ENCODE measurements around the gene ELOVL5. TPM values are rescaled to one million over a fixed set of nuclear protein-coding genes. Genes with fewer than 3 reads are reported as not detected.

ELOVL5 gene
- polyA plus RNA-seq, 1 of the 3 experiments (the other 2 are of a cell fraction), result 31.9 TPM

- H3K27me3 ChIP-seq (ENCODE audit: insufficient read depth), result no peaks in the 10 kb centered on the region
- CTCF ChIA-PET, result interaction anchor here (0.7 to 1.6 kb wide), 3 partner anchors 10 to 19 kb away, joined by 3 to 6 read pairs (median 4); no protein-coding TSS in a partner anchor
- peaks cover 100% of the 10 kb centered on the region for H3K79me2 ChIP-seq (ENCODE audit: insufficient read depth)
- H3K4me2 ChIP-seq, result peak overlapping the region; percentile 20; the same call in 1 of the 2 replicates
- H3K4me1 ChIP-seq (ENCODE audit: control insufficient read depth in 1 of 2, insufficient read depth in 2 of 2, low read depth in 1 of 2, low read length in 1 of 2), result peaks cover 40% of the 10 kb centered on the region in 2 experiments
- no peak overlapping the region for H3K9ac ChIP-seq
- H3K9me2 ChIP-seq, result no peaks in the 10 kb centered on the region
- WGBS (ENCODE audit: low lambda C conversion rate), result 40% methylated on average over 4 of the region's 4 CpGs
- POLR2A ChIA-PET, result no interaction called here
- H3F3A ChIP-seq (replicated peaks; ENCODE audit: insufficient read depth), result peaks cover 29% of the 10 kb centered on the region
- H3K4me3 ChIP-seq (ENCODE audit: low read depth in 2 of 2, low read length in 1 of 2), result no peak overlapping the region; a peak in 1 of 4 replicates
- no peak; the same call in 1 of the 2 replicates for TF ChIP-seq YY1 (IDR thresholded peaks at IDR 0.05; ENCODE audit: low read depth)
- TF ChIP-seq EZH2phosphoT487 (IDR thresholded peaks at IDR 0.05; ENCODE audit: borderline replicate concordance, low read depth), result no peak
- 0 out of 2 replicates have a peak, but pooled peaks have one; percentile 14 for TF ChIP-seq RXRA (IDR thresholded peaks at IDR 0.05; ENCODE audit: borderline replicate concordance, low read depth)
- TF ChIP-seq MAX (IDR thresholded peaks at IDR 0.05; ENCODE audit: low read depth), result 0 out of 2 replicates have a peak, but pooled peaks have one; percentile 19
- TF ChIP-seq TEAD4 (IDR thresholded peaks at IDR 0.05; ENCODE audit: borderline replicate concordance, insufficient read depth), result no peak
- TF ChIP-seq MEF2A (IDR thresholded peaks at IDR 0.05; ENCODE audit: borderline replicate concordance, low read depth), result no peak
- TF ChIP-seq PBX3 (IDR thresholded peaks at IDR 0.05), result peak; percentile 52
- peak; percentile 37; the same call in 1 of the 2 replicates for TF ChIP-seq JUND (IDR thresholded peaks at IDR 0.05)
- peak; percentile 78 for TF ChIP-seq TCF12 (IDR thresholded peaks at IDR 0.05)
- TF ChIP-seq NFIC (IDR thresholded peaks at IDR 0.05; ENCODE audit: borderline replicate concordance), result peak; percentile 91
- peak; percentile 8; the same call in 1 of the 2 replicates for TF ChIP-seq FOSL2 (IDR thresholded peaks at IDR 0.05; ENCODE audit: borderline replicate concordance, low read depth)
- TF ChIP-seq FOXM1 (IDR thresholded peaks at IDR 0.05; ENCODE audit: low read depth), result no peak
- peak in 1 of 2 experiments; percentile 58; a peak in 1 of 4 replicates for TF ChIP-seq EP300 (IDR thresholded peaks at IDR 0.05; ENCODE audit: borderline replicate concordance in 1 of 2, low read depth in 1 of 2, low read length in 1 of 2)
- TF ChIP-seq ZBTB33 (IDR thresholded peaks at IDR 0.05; ENCODE audit: borderline replicate concordance, low read depth), result no peak
- H4K20me1 ChIP-seq (ENCODE audit: insufficient read depth), result peaks cover 6% of the 10 kb centered on the region; the same call in 1 of the 2 replicates
- H2AFZ ChIP-seq (ENCODE audit: low read depth), result no peak overlapping the region
- no peak for DNase-seq
- no peaks in the 10 kb centered on the region for H3K9me3 ChIP-seq
- no peaks in the 10 kb centered on the region for H3K36me3 ChIP-seq (replicated peaks in 1 of 2; ENCODE audit: control insufficient read depth in 1 of 2, insufficient read depth in 2 of 2, low read length in 1 of 2)
- peak overlapping the region; percentile 36 to 61 for H3K27ac ChIP-seq (ENCODE audit: low read depth in 2 of 2, low read length in 1 of 2)
Measured at GRCh38 chr6:53313784-53314400, 34.9 kb downstream of the ELOVL5 start.

Measured in SK-N-SH (cell line).